Measurements from ENCODE around the gene ABHD6. TPM values are rescaled to one million over a fixed set of nuclear protein-coding genes. Genes with fewer than 3 reads are reported as not detected.

Gene ABHD6
- total RNA-seq, 1 donor, result 5.5 TPM

DNA sequence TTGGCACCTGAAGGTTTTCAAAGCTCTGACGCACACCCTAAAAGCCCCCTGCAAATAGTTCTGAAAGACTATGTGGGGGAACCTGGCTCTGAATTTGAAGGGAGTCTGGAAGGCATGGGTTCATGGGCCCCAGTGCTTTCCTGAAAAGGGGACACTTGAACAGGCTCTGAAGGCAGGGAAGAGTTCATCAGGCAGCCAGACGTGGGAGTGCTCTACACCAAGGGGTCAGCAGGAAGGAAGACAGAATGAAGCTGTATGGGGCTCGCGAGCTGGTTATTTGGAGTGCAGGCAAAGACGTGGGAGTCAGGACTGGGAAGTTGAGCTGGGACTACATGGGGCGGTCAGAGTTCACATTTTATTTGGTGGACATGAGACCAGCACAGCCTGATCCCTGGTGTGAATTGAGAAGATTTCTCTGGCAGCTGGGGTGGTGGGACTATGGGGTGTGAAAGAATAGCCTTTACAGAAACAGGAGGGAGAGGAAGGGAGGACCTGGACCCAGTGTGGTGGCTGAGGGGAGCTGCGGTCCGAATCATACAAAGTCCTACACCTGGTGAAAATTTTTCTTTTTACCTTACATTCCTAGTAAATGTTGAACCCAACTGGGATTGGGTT lies 12.6 kb downstream of the ABHD6 start:
- TF ChIP-seq, protein P1, sequence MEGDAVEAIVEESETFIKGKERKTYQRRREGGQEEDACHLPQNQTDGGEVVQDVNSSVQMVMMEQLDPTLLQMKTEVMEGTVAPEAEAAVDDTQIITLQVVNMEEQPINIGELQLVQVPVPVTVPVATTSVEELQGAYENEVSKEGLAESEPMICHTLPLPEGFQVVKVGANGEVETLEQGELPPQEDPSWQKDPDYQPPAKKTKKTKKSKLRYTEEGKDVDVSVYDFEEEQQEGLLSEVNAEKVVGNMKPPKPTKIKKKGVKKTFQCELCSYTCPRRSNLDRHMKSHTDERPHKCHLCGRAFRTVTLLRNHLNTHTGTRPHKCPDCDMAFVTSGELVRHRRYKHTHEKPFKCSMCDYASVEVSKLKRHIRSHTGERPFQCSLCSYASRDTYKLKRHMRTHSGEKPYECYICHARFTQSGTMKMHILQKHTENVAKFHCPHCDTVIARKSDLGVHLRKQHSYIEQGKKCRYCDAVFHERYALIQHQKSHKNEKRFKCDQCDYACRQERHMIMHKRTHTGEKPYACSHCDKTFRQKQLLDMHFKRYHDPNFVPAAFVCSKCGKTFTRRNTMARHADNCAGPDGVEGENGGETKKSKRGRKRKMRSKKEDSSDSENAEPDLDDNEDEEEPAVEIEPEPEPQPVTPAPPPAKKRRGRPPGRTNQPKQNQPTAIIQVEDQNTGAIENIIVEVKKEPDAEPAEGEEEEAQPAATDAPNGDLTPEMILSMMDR (IDR thresholded peaks at IDR 0.05; ENCODE audit: insufficient read depth, low read length), result no peak

DNA sequence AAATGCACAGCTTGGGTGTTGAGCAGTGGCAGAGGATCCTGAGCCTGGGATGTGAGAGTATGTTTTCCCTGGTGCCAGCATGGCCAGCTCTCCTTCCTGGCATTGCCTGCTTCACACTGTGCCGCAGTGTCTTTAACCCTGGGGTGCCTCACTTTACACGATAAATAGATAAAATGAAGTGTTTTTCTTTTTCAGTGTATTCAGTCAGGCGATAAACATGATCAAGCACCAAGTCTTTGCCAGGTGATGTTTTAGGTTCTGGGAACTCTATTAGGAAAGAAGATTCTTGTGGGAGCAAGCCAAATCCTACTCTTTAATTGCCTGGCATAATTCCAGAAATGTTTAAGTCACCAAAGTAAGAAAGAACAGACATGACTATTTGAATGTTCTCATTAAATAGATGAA lies 14.0 kb downstream of the ABHD6 start:
- TF ChIP-seq, protein P1 (IDR thresholded peaks at IDR 0.05; ENCODE audit: insufficient read depth, low read length), result no peak
- no peak for DNase-seq (ENCODE audit: low read depth)

More for the DNA sequence above, 12.6 kb downstream of the ABHD6 start:
- no peak for DNase-seq (ENCODE audit: low read depth)
- no peak overlapping the region for H3K4me3 ChIP-seq (ENCODE audit: low read depth, low read length)

DNA sequence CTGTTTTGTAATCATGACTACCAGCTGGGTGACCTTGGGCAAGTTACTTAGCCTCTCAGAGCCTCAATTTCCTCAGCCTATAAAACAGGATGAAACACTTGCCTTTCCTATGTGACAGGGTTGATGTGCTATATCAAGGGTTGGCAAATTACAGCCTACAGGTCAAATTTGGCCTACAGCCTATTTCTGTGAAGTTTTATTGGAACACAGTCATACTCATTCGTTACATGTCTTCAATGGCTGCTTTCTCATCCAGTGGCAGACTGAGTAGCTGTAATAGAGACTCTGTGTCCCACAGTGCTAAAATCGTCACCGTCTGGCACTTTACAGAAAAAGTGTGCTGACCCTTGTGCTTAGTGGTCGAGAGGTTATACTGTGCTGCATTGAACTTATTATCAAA lies 16.6 kb downstream of the ABHD6 start:
- DNase-seq (ENCODE audit: low read depth), result no peak

More for the DNA sequence above, 14.0 kb downstream of the ABHD6 start:
- H3K4me3 ChIP-seq (ENCODE audit: low read depth, low read length), result no peak overlapping the region

DNA sequence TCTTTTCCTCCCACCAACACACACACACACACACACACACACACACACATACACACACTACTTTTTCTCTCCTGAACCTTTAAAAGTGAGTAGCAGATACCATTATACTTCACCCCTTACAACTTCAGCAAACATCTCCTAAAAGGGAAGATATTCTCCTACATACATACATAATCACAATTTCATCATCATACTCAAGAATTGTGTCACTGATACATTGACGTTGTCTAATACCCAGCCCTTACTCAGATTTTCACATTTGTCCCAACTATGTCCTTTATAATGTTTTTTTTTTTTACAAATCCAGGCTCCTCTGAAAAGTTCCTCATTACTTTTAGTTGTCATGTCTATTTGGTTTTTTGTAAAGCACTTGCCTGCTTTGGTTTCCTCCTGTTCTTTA lies 18.5 kb downstream of the ABHD6 start:
- TF ChIP-seq, protein P1 (IDR thresholded peaks at IDR 0.05; ENCODE audit: insufficient read depth, low read length), result no peak
- DNase-seq (ENCODE audit: low read depth), result no peak
- no peak overlapping the region for H3K4me3 ChIP-seq (ENCODE audit: low read depth, low read length)

More for the DNA sequence above, 16.6 kb downstream of the ABHD6 start:
- TF ChIP-seq, protein P1 (IDR thresholded peaks at IDR 0.05; ENCODE audit: insufficient read depth, low read length), result no peak
- H3K4me3 ChIP-seq (ENCODE audit: low read depth, low read length), result no peak overlapping the region

DNA sequence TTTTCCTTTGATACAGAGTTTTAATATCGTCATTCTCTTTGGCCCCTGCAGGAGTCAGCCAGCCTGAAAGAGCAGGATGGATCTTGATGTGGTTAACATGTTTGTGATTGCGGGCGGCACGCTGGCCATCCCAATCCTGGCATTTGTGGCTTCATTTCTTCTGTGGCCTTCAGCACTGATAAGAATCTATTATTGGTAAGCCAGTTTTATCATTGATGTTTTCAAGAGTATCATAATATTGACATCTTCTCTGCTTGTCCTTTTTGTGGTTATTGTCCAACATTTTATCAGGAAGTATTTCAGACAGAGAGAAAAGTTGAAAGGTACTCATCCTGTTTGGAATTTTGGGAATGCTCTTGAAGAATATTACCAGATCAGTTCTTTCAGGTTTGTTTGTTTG lies 18.9 kb downstream of the ABHD6 start:
- TF ChIP-seq, protein P1 (IDR thresholded peaks at IDR 0.05; ENCODE audit: insufficient read depth, low read length), result no peak
- no peak for DNase-seq (ENCODE audit: low read depth)
- H3K4me3 ChIP-seq (ENCODE audit: low read depth, low read length), result no peak overlapping the region

GRCh38 chr3:58258392-58259055 lies 20.9 kb downstream of the ABHD6 start:
- no peak for DNase-seq (ENCODE audit: low read depth)
- H3K4me3 ChIP-seq (ENCODE audit: low read depth, low read length), result no peak overlapping the region
- TF ChIP-seq, protein P1 (IDR thresholded peaks at IDR 0.05; ENCODE audit: insufficient read depth, low read length), result no peak
